Stimulated activated CD4-positive, alpha-beta T cell treated with anti-CD3 and anti-CD28 coated beads, Interleukin-1b, Interleukin-23, amount 100 ng/mL, for 1 hour (primary cell): ENCODE measurements around the gene CDH24.

ENCODE experiments used
- DNase-seq, 2 donors: peaks; one replicate each; pipeline ENCODE4 v3.0.0-alpha.2; 2020; ENCODE audit warnings: low read depth in 2 of 2

CDH24 gene

GRCh38 chr14:23056956-23057756, at the start of gene CDH24:
CDH24 (minus strand) TSS chr14:23057520; CDS start chr14:23055733, 1,787 bp downstream.
- peak in 1 of 2 donors; percentile 40 for DNase-seq

- no peak for DNase-seq
Measured at GRCh38 chr14:23106747-23107045, 49.4 kb upstream of the CDH24 start.

- DNase-seq, result no peak
Measured at GRCh38 chr14:23105348-23105824, 48.1 kb upstream of the CDH24 start.

- no peak for DNase-seq
Measured at GRCh38 chr14:23104591-23105347, 47.4 kb upstream of the CDH24 start, which contains the start of gene CIROP. CIROP (minus strand) TSS chr14:23104989; CDS start chr14:23104920, 69 bp downstream.

DNA sequence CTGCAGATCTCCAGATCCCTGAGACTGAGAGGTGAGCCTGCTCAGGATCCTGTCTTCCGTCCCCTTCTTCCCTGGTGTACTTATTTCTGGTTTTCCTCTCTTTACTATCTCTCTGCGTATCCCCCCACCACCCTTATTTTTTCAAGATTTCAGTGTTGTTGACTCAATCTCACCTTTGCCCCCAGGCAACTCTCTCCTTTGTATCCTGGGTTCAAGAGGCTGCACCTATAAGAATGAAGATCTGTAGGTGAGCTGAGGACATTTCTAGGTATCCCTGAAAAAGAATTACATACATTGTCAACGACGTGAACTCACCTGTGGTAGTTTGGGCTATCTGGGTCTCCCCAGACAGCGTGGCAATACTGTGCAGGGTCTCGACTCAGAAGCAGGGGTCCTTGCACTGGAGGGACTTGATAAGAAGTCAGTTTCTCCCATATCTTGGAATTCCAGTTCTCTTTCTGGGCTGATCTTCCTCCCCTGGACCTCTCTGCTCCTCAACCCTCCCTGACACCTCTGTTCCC, 46.8 kb upstream of the CDH24 start:
- no peak for DNase-seq

DNA sequence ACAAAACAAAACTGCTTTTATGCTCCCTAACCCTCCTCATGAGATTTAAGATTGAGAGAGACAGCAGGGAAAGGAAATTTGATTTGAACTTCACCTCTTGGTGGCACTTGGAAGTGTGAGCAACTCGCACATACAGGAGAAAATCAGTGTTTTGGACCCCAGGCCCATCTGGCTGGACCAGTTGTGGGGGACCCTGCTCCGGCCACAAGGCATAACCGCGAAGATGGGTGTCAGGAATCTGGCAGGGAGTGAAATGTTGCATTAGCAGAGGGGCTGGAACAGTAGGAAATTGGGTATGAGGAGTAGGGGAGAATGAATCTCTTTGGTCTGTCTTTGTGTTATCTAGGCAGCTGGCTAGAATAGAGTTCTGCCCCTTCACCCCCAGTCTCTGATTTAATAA, 46.3 kb upstream of the CDH24 start:
- no peak for DNase-seq

- DNase-seq, result no peak
Measured at GRCh38 chr14:23102801-23103200, 45.5 kb upstream of the CDH24 start.

- DNase-seq, result no peak
Measured at GRCh38 chr14:23101986-23102625, 44.8 kb upstream of the CDH24 start.

GRCh38 chr14:23101213-23101970, 44.1 kb upstream of the CDH24 start:
- no peak for DNase-seq

GRCh38 chr14:23099212-23099861, 42.0 kb upstream of the CDH24 start:
- DNase-seq, result no peak

GRCh38 chr14:23097786-23098185, 40.5 kb upstream of the CDH24 start:
- DNase-seq, result no peak

GRCh38 chr14:23095196-23096108, 38.1 kb upstream of the CDH24 start, which contains the start of gene C14orf119:
C14orf119 (plus strand) TSS chr14:23095505; CDS start chr14:23097659, 2,154 bp downstream.
- peak; percentile 98 to 99 for DNase-seq

DNA sequence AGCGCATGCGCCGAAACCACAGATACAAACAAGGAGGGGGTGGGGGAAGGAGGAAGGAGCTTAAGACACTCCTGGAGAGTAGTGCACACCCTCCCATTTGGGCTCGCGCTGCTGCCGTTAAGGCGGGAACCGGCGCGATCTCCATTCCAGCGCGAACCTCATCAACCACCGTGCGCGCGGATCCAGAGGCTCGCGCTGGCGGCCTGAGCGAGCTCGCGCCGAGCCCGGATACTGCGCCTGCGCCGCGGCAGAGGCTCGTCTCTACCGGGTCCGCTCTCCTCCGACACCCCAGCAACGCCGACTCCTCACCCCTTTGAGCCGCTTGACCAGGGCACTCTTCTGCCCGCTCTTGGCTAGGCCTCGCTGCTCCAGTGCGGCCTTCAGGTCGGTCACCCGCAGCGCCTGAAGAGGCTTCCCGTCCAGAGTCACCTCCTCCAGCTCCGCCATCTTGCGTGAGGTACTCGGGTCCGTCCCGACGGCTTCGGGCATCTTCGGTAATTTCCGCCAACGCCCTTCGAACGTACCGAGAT, 37.4 kb upstream of the CDH24 start, which contains the start of gene ACIN1:
ACIN1 (minus strand) TSS at position 471 of the 530 bp plus-strand sequence; CDS start at position 447, 24 bp downstream.
- DNase-seq, result peak in 1 of 2 donors; percentile 46

DNA sequence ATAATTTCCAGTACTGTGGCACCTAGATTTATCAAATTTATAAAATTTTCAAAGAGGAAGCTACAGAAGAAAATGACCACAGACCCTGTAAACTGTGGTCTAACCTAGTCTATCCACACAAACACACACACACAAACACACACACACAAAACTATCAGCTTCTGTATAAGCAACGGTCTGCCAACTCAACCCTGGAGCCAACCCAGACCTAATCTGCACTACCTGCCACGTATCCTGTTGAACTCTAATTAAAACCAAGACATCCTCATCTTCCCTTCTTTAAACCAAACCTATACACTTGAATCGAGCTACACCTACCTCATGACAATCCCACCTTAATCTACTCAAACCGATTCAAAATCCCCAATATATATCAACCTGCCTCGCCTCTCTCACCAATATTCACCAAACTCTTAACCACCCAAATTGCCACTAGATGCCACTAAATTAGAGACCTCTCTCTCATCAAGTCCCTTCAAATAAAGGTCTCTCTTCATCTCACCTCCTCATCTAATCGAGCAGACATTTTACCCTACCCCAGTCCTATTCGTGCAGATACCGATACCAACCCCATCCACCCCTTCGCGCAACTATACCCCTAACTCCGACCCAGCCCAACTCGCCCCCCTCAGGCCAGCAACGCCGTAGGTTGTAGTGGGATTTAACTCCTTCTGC, 36.8 kb upstream of the CDH24 start:
- no peak for DNase-seq

DNA sequence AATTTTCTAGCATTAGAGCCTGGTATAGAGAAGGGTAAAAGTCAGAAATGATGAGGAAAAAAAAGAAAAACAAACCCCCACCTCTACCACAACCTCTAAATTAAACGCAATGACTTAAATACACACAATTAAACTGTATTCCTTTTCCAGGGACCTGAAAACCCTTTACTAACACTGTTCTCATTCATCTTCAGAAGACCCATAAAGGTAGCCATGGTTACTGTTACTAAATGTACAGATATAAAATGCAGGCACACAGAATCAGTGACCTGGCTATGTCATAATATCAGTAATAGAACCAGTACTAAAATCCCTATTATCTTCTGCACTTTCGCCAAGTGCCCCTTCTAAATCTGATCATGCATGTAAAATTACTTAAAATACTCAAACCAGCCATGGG, 36.2 kb upstream of the CDH24 start:
- no peak for DNase-seq

DNA sequence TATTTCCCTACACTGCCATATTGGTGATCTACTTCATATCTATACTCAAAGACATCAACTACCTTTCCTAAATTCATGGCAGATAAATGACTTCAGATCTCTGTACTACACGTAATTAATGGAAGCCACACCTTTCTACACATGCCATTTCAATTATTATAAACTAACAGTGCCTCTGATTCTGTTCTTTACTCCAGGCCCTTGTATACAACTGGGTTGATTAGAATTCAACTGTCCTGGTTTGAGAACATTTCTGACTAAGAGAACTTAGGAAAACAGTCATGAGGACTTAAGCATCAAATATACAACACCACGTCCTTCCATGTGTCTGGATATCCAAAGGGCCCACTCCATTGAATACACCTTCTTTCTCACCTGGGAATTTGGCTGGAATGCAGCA, 35.8 kb upstream of the CDH24 start:
- DNase-seq, result no peak

DNA sequence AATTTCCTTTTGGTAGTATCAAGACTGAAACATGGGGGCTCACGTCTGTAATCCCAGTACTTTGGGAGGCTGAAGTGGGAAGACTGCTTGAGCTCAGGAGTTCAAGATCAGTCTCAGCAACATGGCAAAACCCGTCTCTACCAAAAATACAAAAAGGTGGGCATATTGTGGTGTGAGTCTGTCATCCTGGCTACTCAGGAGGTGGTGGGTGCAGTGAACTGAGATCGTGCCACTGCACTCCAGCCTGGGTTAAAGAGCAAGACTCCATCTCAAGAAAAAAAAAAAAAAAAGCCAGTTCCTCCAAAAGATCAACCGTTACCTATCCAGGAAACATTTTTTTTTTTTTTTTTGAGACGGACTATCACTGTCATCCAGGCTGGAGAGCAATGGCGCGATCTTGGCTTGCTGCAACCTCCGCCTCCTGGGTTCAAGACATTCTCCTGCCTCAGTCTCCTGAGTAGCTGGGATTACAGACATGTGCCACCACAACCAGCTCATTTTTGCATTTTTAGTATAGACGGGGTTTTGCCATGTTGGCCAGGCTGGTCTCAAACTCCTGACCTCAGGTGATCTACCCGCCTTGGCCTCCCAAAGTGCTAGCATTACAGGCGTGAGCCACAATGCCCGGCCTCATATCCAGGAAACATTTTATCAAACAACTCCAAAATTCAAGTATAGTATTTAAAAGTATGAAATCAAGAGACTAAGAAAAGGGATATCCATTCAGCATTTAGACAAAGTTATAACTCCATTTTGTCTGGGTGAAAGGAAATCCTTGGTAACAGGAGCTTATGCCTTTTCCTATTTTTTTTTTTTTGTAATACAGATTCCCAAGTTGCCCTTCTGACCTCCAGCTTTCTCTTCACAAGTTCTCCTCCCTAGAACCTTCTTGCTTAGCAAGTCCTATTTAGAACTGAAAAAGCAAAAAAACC, 34.2 kb upstream of the CDH24 start:
- no peak for DNase-seq

DNA sequence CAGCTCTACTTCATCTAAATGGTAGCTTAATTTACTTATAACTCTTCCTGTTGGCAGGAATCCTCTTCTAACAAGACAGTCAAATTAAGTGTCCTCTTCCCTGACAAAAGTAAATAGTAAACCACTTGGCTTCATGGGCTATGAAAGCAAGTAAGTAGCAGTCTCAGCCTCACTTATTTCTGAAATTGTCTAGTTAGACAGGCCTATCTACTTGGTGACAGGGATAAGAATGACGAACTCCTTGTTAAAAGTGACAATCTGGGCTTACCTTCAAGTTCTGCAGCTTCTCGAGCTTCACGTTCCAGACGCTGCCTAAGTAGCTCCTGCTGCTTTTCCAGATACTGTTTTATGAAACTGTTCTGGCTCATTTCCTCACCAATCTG, 32.9 kb upstream of the CDH24 start:
- no peak for DNase-seq
